ENCODE measurements around the gene RANBP17.

RANBP17 gene

DNA sequence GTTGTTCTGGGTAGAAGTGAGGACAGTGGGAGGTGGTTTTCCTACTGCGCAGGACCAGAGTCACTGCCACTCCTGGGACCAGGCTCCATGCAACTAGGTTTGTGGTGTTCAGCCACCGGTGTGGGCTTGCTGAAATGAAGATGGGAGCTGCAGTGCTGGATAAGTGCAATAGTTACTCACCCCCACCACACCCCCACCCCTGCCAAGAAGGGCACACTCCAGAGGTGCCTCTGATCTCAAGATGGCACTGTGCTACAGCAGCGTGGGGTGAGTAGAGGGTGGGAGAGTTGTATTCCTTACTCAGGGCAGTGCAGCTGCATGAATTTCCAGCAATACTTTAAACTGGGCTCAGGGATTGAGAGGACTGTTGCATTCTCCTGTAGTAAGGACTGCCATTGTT, 259.8 kb downstream of the RANBP17 start:
- Histone ChIP-seq H3K4me3 (replicated peaks; ENCODE audit: insufficient read depth, low read length) (no peak overlapping the region), H3K27me3 (ENCODE audit: insufficient read depth, poor library complexity, severe bottlenecking) (no peaks in the 10 kb centered on the region), H3K27ac (replicated peaks) (no peak overlapping the region)
- TF ChIP-seq, protein P1, sequence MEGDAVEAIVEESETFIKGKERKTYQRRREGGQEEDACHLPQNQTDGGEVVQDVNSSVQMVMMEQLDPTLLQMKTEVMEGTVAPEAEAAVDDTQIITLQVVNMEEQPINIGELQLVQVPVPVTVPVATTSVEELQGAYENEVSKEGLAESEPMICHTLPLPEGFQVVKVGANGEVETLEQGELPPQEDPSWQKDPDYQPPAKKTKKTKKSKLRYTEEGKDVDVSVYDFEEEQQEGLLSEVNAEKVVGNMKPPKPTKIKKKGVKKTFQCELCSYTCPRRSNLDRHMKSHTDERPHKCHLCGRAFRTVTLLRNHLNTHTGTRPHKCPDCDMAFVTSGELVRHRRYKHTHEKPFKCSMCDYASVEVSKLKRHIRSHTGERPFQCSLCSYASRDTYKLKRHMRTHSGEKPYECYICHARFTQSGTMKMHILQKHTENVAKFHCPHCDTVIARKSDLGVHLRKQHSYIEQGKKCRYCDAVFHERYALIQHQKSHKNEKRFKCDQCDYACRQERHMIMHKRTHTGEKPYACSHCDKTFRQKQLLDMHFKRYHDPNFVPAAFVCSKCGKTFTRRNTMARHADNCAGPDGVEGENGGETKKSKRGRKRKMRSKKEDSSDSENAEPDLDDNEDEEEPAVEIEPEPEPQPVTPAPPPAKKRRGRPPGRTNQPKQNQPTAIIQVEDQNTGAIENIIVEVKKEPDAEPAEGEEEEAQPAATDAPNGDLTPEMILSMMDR (IDR thresholded peaks at IDR 0.05; ENCODE audit: insufficient read depth, low read length) = no peak
- TF ChIP-seq GABPA (IDR thresholded peaks at IDR 0.05; ENCODE audit: low read depth) = no peak
- no peak for TF ChIP-seq POLR2AphosphoS5 (IDR thresholded peaks at IDR 0.05; ENCODE audit: low read depth)
- no peak for TF ChIP-seq SPI1 (IDR thresholded peaks at IDR 0.05; ENCODE audit: borderline replicate concordance, low read depth)
- TF ChIP-seq, protein P2, sequence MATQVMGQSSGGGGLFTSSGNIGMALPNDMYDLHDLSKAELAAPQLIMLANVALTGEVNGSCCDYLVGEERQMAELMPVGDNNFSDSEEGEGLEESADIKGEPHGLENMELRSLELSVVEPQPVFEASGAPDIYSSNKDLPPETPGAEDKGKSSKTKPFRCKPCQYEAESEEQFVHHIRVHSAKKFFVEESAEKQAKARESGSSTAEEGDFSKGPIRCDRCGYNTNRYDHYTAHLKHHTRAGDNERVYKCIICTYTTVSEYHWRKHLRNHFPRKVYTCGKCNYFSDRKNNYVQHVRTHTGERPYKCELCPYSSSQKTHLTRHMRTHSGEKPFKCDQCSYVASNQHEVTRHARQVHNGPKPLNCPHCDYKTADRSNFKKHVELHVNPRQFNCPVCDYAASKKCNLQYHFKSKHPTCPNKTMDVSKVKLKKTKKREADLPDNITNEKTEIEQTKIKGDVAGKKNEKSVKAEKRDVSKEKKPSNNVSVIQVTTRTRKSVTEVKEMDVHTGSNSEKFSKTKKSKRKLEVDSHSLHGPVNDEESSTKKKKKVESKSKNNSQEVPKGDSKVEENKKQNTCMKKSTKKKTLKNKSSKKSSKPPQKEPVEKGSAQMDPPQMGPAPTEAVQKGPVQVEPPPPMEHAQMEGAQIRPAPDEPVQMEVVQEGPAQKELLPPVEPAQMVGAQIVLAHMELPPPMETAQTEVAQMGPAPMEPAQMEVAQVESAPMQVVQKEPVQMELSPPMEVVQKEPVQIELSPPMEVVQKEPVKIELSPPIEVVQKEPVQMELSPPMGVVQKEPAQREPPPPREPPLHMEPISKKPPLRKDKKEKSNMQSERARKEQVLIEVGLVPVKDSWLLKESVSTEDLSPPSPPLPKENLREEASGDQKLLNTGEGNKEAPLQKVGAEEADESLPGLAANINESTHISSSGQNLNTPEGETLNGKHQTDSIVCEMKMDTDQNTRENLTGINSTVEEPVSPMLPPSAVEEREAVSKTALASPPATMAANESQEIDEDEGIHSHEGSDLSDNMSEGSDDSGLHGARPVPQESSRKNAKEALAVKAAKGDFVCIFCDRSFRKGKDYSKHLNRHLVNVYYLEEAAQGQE (IDR thresholded peaks at IDR 0.05; ENCODE audit: insufficient replicate concordance, low read depth) = no peak
- DNase-seq (ENCODE audit: low read depth in 1 of 2, low spot score in 1 of 2) = no peak

DNA sequence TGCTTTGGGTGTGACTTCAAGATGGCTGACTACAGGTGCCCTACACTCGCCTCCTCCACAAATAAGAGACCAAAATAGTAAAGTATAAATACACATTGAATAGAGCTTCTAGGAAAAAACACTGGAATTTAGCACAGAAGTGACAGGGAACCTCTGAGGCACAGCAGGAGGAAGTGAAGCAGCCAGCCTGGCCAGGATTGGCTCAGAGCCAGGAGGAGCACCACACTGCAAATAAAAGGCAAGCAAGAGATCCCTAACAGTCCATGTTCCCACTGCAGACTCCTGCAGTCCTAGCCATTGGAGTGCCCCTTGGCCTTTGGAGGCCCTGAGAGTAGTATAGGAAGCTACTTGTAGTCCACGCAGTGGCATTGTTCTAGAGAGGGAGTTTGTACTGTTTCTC, 260.6 kb downstream of the RANBP17 start:
- H3K27ac ChIP-seq (replicated peaks) = no peak overlapping the region
- no peaks in the 10 kb centered on the region for H3K27me3 ChIP-seq (ENCODE audit: insufficient read depth, poor library complexity, severe bottlenecking)
- peak in 1 of 2 experiments; percentile 15 for DNase-seq (ENCODE audit: low read depth in 1 of 2, low spot score in 1 of 2)
- no peak for TF ChIP-seq POLR2AphosphoS5 (IDR thresholded peaks at IDR 0.05; ENCODE audit: low read depth)
- peak; percentile 56; the same call in 1 of the 2 replicates for TF ChIP-seq SPI1 (IDR thresholded peaks at IDR 0.05; ENCODE audit: borderline replicate concordance, low read depth)
- TF ChIP-seq, protein P2 (IDR thresholded peaks at IDR 0.05; ENCODE audit: insufficient replicate concordance, low read depth) = no peak
- no peak for TF ChIP-seq GABPA (IDR thresholded peaks at IDR 0.05; ENCODE audit: low read depth)
- TF ChIP-seq, protein P1 (IDR thresholded peaks at IDR 0.05; ENCODE audit: insufficient read depth, low read length) = no peak
- H3K4me3 ChIP-seq (replicated peaks; ENCODE audit: insufficient read depth, low read length) = no peak overlapping the region

DNA sequence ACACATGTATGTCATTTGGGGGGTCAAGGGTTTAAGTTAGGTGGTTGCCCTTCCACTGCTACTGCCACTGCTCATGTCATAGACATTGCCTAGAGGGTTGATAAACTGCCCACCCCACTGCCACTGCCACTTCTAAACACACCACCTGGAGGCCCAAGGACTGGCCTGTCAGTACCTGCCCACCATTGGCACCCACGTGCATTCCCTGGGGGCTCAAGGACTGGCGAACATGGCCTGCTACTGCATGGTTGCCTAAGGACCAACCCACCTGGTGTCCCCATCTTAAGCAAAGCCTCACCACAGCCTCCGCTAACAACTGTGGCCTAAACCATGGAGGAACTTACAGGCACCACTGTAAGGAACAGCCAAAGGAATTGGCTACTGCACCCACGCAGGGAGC, 261.6 kb downstream of the RANBP17 start:
- Histone ChIP-seq H3K27ac (replicated peaks) (no peak overlapping the region), H3K27me3 (ENCODE audit: insufficient read depth, poor library complexity, severe bottlenecking) (no peaks in the 10 kb centered on the region), H3K4me3 (replicated peaks; ENCODE audit: insufficient read depth, low read length) (no peak overlapping the region)
- TF ChIP-seq, protein P1 (IDR thresholded peaks at IDR 0.05; ENCODE audit: insufficient read depth, low read length) = no peak
- TF ChIP-seq SPI1 (IDR thresholded peaks at IDR 0.05; ENCODE audit: borderline replicate concordance, low read depth) (no peak), POLR2AphosphoS5 (IDR thresholded peaks at IDR 0.05; ENCODE audit: low read depth) (no peak), GABPA (IDR thresholded peaks at IDR 0.05; ENCODE audit: low read depth) (no peak)
- TF ChIP-seq, protein P2 (IDR thresholded peaks at IDR 0.05; ENCODE audit: insufficient replicate concordance, low read depth) = no peak
- DNase-seq (ENCODE audit: low read depth in 1 of 2, low spot score in 1 of 2) = no peak

Measured in HL-60 (cell line).